GM12878 (cell line): ENCODE data around the gene SYTL2. TPM values are rescaled to one million over a fixed set of nuclear protein-coding genes. Genes with fewer than 3 reads are reported as not detected.

Source experiments
- ATAC-seq: fragments of 200-7000 bp; cut with Tn5 transposase; 3 replicates; pipeline ENCODE4 v1.9.1; 2020; ENCODE audit warnings: mild to moderate bottlenecking, moderate library complexity
- BruUV-seq: library from RNA; stranded (reverse); fragments of 400-500 nt; replicated peaks from 2 replicates; lab custom pipeline; 2021; lab: Mats Ljungman, UMichigan
- CTCF ChIA-PET: fragments of 300-600 bp; sonication (Branson Sonifier 250); formaldehyde crosslinking; extraction: SDS; loops from one replicate; lab custom pipeline; 2021; ENCODE audit warnings: inconsistent platforms; lab: Yijun Ruan, JAX
- POLR2A ChIA-PET: fragments of 350-600 bp; formaldehyde crosslinking; extraction: SDS; loops from one replicate; lab custom pipeline; 2021; ENCODE audit warnings: inconsistent platforms; lab: Charles Lee
- RAD21 ChIA-PET: fragments of 300-600 bp; sonication (Branson Sonifier 250); formaldehyde crosslinking; loops from one replicate; lab custom pipeline; 2023; ENCODE audit warnings: antibody characterized with exemption; ENCODE audit not compliant: unreplicated experiment; lab: Charles Lee
- SMC1A ChIA-PET: fragments of 300-600 bp; sonication (Branson Sonifier 250); formaldehyde crosslinking; loops from one replicate; lab custom pipeline; 2023; ENCODE audit not compliant: unreplicated experiment, uncharacterized antibody; lab: Charles Lee
- DNase-seq: peaks from one replicate; pipeline ENCODE4 v3.0.0-alpha.2; 2011; ENCODE audit warnings: low read depth, low spot score
- FAIRE-seq: peaks from 3 replicates; lab custom pipeline; 2011; peaks lifted over from hg19 to GRCh38; lab: Jason Lieb, UNC
- H2AFZ ChIP-seq: 2 replicates; pipeline ENCODE4 v1.6.0; 2011; ENCODE audit warnings: low read depth, low read length, control low read depth; ENCODE audit not compliant: control insufficient read depth
- H3K27ac ChIP-seq: 2 replicates; pipeline ENCODE4 v1.5.1; 2011; ENCODE audit warnings: control low read depth; ENCODE audit not compliant: control insufficient read depth, insufficient read depth
- H3K27me3 ChIP-seq, 2 experiments: replicated peaks in 1 of 2; 2 replicates each; pipeline versions ENCODE4 v1.6.0 to v1.6.1; 2011; ENCODE audit warnings: low read length in 1 of 2; ENCODE audit not compliant: control insufficient read depth in 2 of 2, insufficient read depth in 2 of 2
- H3K36me3 ChIP-seq, 2 experiments: 2 replicates each; pipeline ENCODE4 v1.5.1; 2011; ENCODE audit warnings: low read length in 1 of 2; ENCODE audit not compliant: control insufficient read depth in 2 of 2, insufficient read depth in 2 of 2
- H3K4me1 ChIP-seq: 2 replicates; pipeline ENCODE4 v1.6.1; 2011; ENCODE audit warnings: mild to moderate bottlenecking, low read length, moderate library complexity, mixed read lengths; ENCODE audit not compliant: control insufficient read depth, insufficient read depth
- H3K4me2 ChIP-seq: 2 replicates; pipeline ENCODE4 v1.6.0; 2011; ENCODE audit warnings: control low read depth; ENCODE audit not compliant: control insufficient read depth, insufficient read depth
- H3K4me3 ChIP-seq: fragments of 200-600 bp; sonication (generic); 2 replicates; pipeline ENCODE4 v1.5.1; 2016
- H3K79me2 ChIP-seq: 2 replicates; pipeline ENCODE4 v1.6.0; 2011; ENCODE audit warnings: low read length; ENCODE audit not compliant: control insufficient read depth, insufficient read depth
- H3K9ac ChIP-seq: 2 replicates; pipeline ENCODE4 v1.8.0; 2011; ENCODE audit warnings: low read length, control low read depth, mixed read lengths; ENCODE audit not compliant: control insufficient read depth, insufficient read depth
- H3K9me3 ChIP-seq: replicated peaks from 3 replicates; pipeline ENCODE4 v1.5.1; 2011; ENCODE audit warnings: mild to moderate bottlenecking, low read length; ENCODE audit not compliant: control insufficient read depth, insufficient read depth
- H4K20me1 ChIP-seq: 2 replicates; pipeline ENCODE4 v1.6.0; 2011; ENCODE audit not compliant: control insufficient read depth, insufficient read depth
- BCLAF1 ChIP-seq: fragments of 450-650 bp; IDR thresholded peaks from 2 replicates; pipeline ENCODE4 v1.6.1; 2017; ENCODE audit warnings: antibody characterized with exemption, mild to moderate bottlenecking, moderate library complexity
- CHD1 ChIP-seq: IDR thresholded peaks from 2 replicates; pipeline ENCODE4 v1.6.1; 2012; ENCODE audit warnings: low read depth, low read length, improper control_type of control experiment
- DPF2 ChIP-seq: fragments of 450-650 bp; IDR thresholded peaks from 2 replicates; pipeline ENCODE4 v1.6.1; 2017; ENCODE audit warnings: mild to moderate bottlenecking
- IRF4 ChIP-seq: IDR thresholded peaks from 2 replicates; pipeline ENCODE4 v1.6.1; 2011; ENCODE audit warnings: low read depth, low read length
- MYB ChIP-seq: fragments of 150-350 bp; IDR thresholded peaks from 2 replicates; pipeline ENCODE4 v1.6.1; 2014; ENCODE audit warnings: mild to moderate bottlenecking, low read depth, low read length, borderline replicate concordance
- SIN3A ChIP-seq: IDR thresholded peaks from 2 replicates; pipeline ENCODE4 v1.6.1; 2012; ENCODE audit warnings: low read depth, low read length, improper control_type of control experiment
- SP1 ChIP-seq: IDR thresholded peaks from one replicate; pipeline ENCODE4 v1.6.1; 2011; ENCODE audit warnings: low read depth, low read length
- ZNF207 ChIP-seq: fragments of 450-650 bp; IDR thresholded peaks from 2 replicates; pipeline ENCODE4 v1.6.1; 2014; ENCODE audit warnings: antibody characterized with exemption, mild to moderate bottlenecking, borderline replicate concordance
- ZNF217 ChIP-seq: fragments of 450-650 bp; IDR thresholded peaks from 2 replicates; pipeline ENCODE4 v1.6.1; 2017; ENCODE audit warnings: antibody characterized with exemption, mild to moderate bottlenecking
- ZNF622 ChIP-seq: fragments of 450-650 bp; IDR thresholded peaks from 2 replicates; pipeline ENCODE4 v1.6.1; 2017; ENCODE audit warnings: mild to moderate bottlenecking, inconsistent platforms
- WGBS: methylation state at CpG from one replicate; pipeline ENCODE4 v1.1.6; 2016; ENCODE audit warnings: low lambda C conversion rate; ENCODE audit not compliant: insufficient replicate concordance, insufficient coverage; ENCODE audit errors: missing lambda C conversion rate; 5-methylcytosine and 5-hydroxymethylcytosine counted together
- in situ Hi-C: fragments of 300-500 bp; cut with MboI; formaldehyde crosslinking; loops from 9 replicates; pipeline ENCODE4 v1.14.3; 2018; ENCODE audit warnings: mixed read lengths
- intact Hi-C: fragments of 100-400 bp; cut with micrococcal nuclease; formaldehyde crosslinking; loops from one replicate; pipeline ENCODE4 v1.14.2; 2022; ENCODE audit not compliant: unreplicated experiment
- polyA plus RNA-seq, 11 experiments: library from polyadenylated mRNA; depleted of rRNA in 4 of 11; unstranded in 6 of 11; stranded (reverse) in 5 of 11; fragments of >200 nt; fragmentation: Nextera tagmentation in 4 of 11; fragmentation: Illumina TruSeq in 1 of 11; extraction: Ambion mirVana in 4 of 11; extraction: Trizol in 1 of 11; gene quantifications; 1 replicate in 1 of 11; 2 replicates in 10 of 11; pipeline versions ENCODE4 v1.2.1 to v1.2.3, GENCODE V29; 2011 to 2016; ENCODE audit warnings: inconsistent platforms in 2 of 11, missing spikeins in 2 of 11, low read depth in 1 of 11
- total RNA-seq, 4 experiments: library from RNA; depleted of rRNA in 3 of 4; stranded (reverse); fragments of >200 nt in 3 of 4; fragmentation: Illumina TruSeq in 1 of 4; extraction: Trizol in 1 of 4; gene quantifications; 2 replicates each; pipeline versions ENCODE4 v1.2.1 to v1.2.3, GENCODE V29; 2013 to 2021
- TF ChIP-seq, protein P1 (sequence below): IDR thresholded peaks from 2 replicates; pipeline ENCODE4 v1.6.1; 2012; ENCODE audit warnings: low read depth, low read length, improper control_type of control experiment
- TF ChIP-seq, protein P2 (sequence below): IDR thresholded peaks from 2 replicates; pipeline ENCODE4 v1.6.1; 2011; ENCODE audit warnings: borderline replicate concordance, low read depth, mild to moderate bottlenecking, moderate library complexity, mixed read lengths, low read length; ENCODE audit not compliant: insufficient read depth; ENCODE audit errors: extremely low read length
- TF ChIP-seq, protein P3 (sequence below): IDR thresholded peaks from 2 replicates; pipeline ENCODE4 v1.6.1; 2012; ENCODE audit warnings: low read length, inconsistent platforms

SYTL2 gene
- total and polyA plus RNA-seq, 10 of the 15 experiments (the other 5 are each of a cell fraction or from before 2014, with no cell fraction given): 0.02 to 1.4 (median 0.31) TPM; not detected in 2

- FAIRE-seq (no peak), DNase-seq (no peak), ATAC-seq (no peak)
- Histone ChIP-seq H3K9me3 (no peaks in the 10 kb centered on the region), H3K9ac (no peak overlapping the region), H3K4me3 (no peak overlapping the region), H3K79me2 (no peaks in the 10 kb centered on the region), H4K20me1 (no peaks in the 10 kb centered on the region), H2AFZ (no peak overlapping the region), H3K4me2 (no peak overlapping the region), H3K4me1 (no peaks in the 10 kb centered on the region), H3K36me3 (no peaks in the 10 kb centered on the region), H3K27ac (no peak overlapping the region), H3K27me3 (no peaks in the 10 kb centered on the region)
- BruUV-seq: no TSS peak
- in situ Hi-C loops: no loop called here
- intact Hi-C loops: no loop called here
- ChIA-PET RAD21 (no interaction called here), CTCF (no interaction called here), POLR2A (no interaction called here), SMC1A (interaction anchor here (0.6 kb wide), 1 partner anchor 137 kb away, joined by 4 read pairs; no protein-coding TSS in a partner anchor)
- TF ChIP-seq BCLAF1: no peak
Measured at GRCh38 chr11:85831050-85831449, 20.1 kb upstream of the SYTL2 start.

- Histone ChIP-seq H3K27me3 (no peaks in the 10 kb centered on the region), H3K27ac (no peak overlapping the region), H4K20me1 (no peaks in the 10 kb centered on the region), H3K79me2 (no peaks in the 10 kb centered on the region), H2AFZ (no peak overlapping the region), H3K36me3 (no peaks in the 10 kb centered on the region), H3K4me1 (no peaks in the 10 kb centered on the region), H3K9me3 (no peaks in the 10 kb centered on the region), H3K4me3 (no peak overlapping the region), H3K4me2 (no peak overlapping the region), H3K9ac (no peak overlapping the region)
- ChIA-PET CTCF (interaction anchor here (1.0 kb wide), 1 partner anchor 586 kb away, joined by 4 read pairs; no protein-coding TSS in a partner anchor), RAD21 (no interaction called here), SMC1A (no interaction called here), POLR2A (interaction anchor here (0.6 kb wide), 1 partner anchor 52 kb away, joined by 3 read pairs; no protein-coding TSS in a partner anchor)
- 38% methylated on average over 2 of the region's 2 CpGs for WGBS
- in situ Hi-C loops (loop anchor here (10.0 kb wide), 1 partner anchor 234 kb away; no protein-coding TSS in a partner anchor), intact Hi-C loops (loop anchor here (5.0 kb wide), 2 partner anchors 137 to 232 kb away; no protein-coding TSS in a partner anchor)
- DNase-seq: no peak
- no peak for ATAC-seq
- no TSS peak for BruUV-seq
- FAIRE-seq: no peak
- TF ChIP-seq IRF4: no peak
- TF ChIP-seq ZNF217: no peak
- TF ChIP-seq, protein P1, sequence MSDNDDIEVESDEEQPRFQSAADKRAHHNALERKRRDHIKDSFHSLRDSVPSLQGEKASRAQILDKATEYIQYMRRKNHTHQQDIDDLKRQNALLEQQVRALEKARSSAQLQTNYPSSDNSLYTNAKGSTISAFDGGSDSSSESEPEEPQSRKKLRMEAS: no peak
- TF ChIP-seq MYB: no peak
- TF ChIP-seq, protein P2, sequence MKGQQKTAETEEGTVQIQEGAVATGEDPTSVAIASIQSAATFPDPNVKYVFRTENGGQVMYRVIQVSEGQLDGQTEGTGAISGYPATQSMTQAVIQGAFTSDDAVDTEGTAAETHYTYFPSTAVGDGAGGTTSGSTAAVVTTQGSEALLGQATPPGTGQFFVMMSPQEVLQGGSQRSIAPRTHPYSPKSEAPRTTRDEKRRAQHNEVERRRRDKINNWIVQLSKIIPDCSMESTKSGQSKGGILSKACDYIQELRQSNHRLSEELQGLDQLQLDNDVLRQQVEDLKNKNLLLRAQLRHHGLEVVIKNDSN: no peak
- no peak for TF ChIP-seq CHD1
- no peak for TF ChIP-seq SIN3A
- no peak for TF ChIP-seq DPF2
- TF ChIP-seq, protein P3, sequence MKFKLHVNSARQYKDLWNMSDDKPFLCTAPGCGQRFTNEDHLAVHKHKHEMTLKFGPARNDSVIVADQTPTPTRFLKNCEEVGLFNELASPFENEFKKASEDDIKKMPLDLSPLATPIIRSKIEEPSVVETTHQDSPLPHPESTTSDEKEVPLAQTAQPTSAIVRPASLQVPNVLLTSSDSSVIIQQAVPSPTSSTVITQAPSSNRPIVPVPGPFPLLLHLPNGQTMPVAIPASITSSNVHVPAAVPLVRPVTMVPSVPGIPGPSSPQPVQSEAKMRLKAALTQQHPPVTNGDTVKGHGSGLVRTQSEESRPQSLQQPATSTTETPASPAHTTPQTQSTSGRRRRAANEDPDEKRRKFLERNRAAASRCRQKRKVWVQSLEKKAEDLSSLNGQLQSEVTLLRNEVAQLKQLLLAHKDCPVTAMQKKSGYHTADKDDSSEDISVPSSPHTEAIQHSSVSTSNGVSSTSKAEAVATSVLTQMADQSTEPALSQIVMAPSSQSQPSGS: no peak
- no peak for TF ChIP-seq ZNF622
- TF ChIP-seq ZNF207: no peak
- TF ChIP-seq SP1: no peak
Measured at GRCh38 chr11:85829172-85829571, 18.2 kb upstream of the SYTL2 start.
